OCI-LY1 (cell line): ENCODE results near the gene INAVA.

Experiments used
- H2AFZ ChIP-seq: fragments of 200-600 bp; sonication (generic), shearing (Covaris generic); 2 replicates; pipeline ENCODE4 v1.6.0; 2014; ENCODE audit warnings: antibody characterized with exemption, mild to moderate bottlenecking, low read length
- H3F3A ChIP-seq: fragments of 200-600 bp; sonication (generic), shearing (Covaris generic); 2 replicates; pipeline ENCODE4 v1.6.0; 2014; ENCODE audit warnings: mild to moderate bottlenecking, antibody characterized with exemption, low read length, moderate library complexity; ENCODE audit not compliant: insufficient read depth
- H3K27ac ChIP-seq: fragments of 200-600 bp; sonication (generic); 2 replicates; pipeline ENCODE4 v1.5.1; 2014; ENCODE audit warnings: low read length, mixed run types, mild to moderate bottlenecking, low read depth; ENCODE audit not compliant: poor library complexity, severe bottlenecking
- H3K27me3 ChIP-seq: fragments of 200-600 bp; sonication (generic); 2 replicates; pipeline ENCODE4 v1.6.0; 2014; ENCODE audit warnings: antibody characterized with exemption, mild to moderate bottlenecking, low read length, moderate library complexity; ENCODE audit not compliant: insufficient read depth
- H3K36me3 ChIP-seq: fragments of 200-600 bp; sonication (generic); 2 replicates; pipeline ENCODE4 v1.6.1; 2014; ENCODE audit warnings: mild to moderate bottlenecking, antibody characterized with exemption, low read length, moderate library complexity, mixed read lengths; ENCODE audit not compliant: insufficient read depth
- H3K4me1 ChIP-seq: fragments of 200-600 bp; sonication (generic); 2 replicates; pipeline ENCODE4 v1.5.1; 2014; ENCODE audit warnings: mild to moderate bottlenecking, low read length, moderate library complexity; ENCODE audit not compliant: insufficient read depth, severe bottlenecking
- H3K4me2 ChIP-seq: fragments of 200-600 bp; sonication (generic), shearing (Covaris generic); 2 replicates; pipeline ENCODE4 v1.6.1; 2014; ENCODE audit warnings: low read length
- H3K4me3 ChIP-seq: fragments of 200-600 bp; sonication (generic); 2 replicates; pipeline ENCODE4 v1.5.1; 2014; ENCODE audit warnings: low read length, low read depth, mild to moderate bottlenecking, mixed read lengths; ENCODE audit not compliant: poor library complexity, severe bottlenecking
- H3K79me2 ChIP-seq: fragments of 200-600 bp; shearing (Covaris generic); 2 replicates; pipeline ENCODE4 v1.6.1; 2016; ENCODE audit warnings: mixed run types, low read length, mixed read lengths; ENCODE audit not compliant: insufficient read depth
- H3K9ac ChIP-seq: fragments of 200-600 bp; sonication (generic), shearing (Covaris generic); 2 replicates; pipeline ENCODE4 v1.6.1; 2014; ENCODE audit warnings: mild to moderate bottlenecking, low read length, mixed read lengths
- H3K9me2 ChIP-seq: fragments of 200-600 bp; sonication (generic), shearing (Covaris generic); 2 replicates; pipeline ENCODE4 v1.6.1; 2014; ENCODE audit warnings: low read depth, mild to moderate bottlenecking, low read length, mixed read lengths
- H3K9me3 ChIP-seq: fragments of 200-600 bp; shearing (Covaris generic); 2 replicates; pipeline ENCODE4 v1.6.1; 2014; ENCODE audit warnings: low read length, mixed read lengths
- H4K20me1 ChIP-seq: fragments of 200-600 bp; sonication (generic), shearing (Covaris generic); 2 replicates; pipeline ENCODE4 v1.6.0; 2016; ENCODE audit warnings: mild to moderate bottlenecking, low read length; ENCODE audit not compliant: insufficient read depth
- EZH2 ChIP-seq: fragments of 200-600 bp; sonication (generic), shearing (Covaris generic); IDR thresholded peaks from 2 replicates; pipeline ENCODE4 v1.8.0; 2017; ENCODE audit warnings: borderline replicate concordance, mixed run types, mild to moderate bottlenecking, antibody characterized with exemption, low read length, moderate library complexity, mixed read lengths
- TF ChIP-seq, protein P1 (sequence below): fragments of 200-600 bp; sonication (generic), shearing (Covaris generic); IDR thresholded peaks from 2 replicates; pipeline ENCODE4 v1.5.1; 2017; ENCODE audit warnings: mild to moderate bottlenecking, antibody characterized with exemption, low read length, moderate library complexity, mixed read lengths

Gene INAVA

DNA sequence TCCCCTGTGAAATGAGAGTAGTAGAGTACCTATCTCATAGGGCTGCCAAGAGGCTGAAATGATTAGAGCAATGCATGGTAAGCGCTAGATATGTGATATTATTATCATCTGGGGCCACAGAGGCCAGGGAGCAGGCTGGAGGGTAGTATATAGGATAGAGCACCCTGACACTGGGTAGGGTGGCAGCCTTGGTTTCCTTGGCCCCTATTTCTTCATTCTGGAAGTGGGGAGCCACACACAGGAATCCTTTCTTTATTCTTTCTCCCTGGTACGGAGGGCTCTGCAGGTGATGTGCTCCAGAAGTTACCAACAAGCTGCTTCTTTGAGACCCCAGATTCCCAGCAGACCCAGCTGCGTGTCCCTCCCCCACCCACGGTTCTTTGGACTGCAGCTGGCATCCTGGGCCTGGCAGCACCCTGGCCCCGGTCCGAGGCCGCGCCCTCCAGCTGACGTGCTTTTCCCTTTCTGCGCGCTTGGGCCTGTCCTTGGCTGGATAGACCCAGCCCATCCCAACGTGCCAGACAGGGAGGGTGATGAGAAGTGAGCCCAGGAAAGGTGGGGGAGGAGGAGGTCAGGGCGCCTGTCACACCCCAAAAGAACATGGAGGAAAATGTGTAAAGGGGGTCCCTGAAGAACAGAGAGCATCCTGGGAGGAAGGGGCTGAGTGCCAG, 18.2 kb downstream of the INAVA start:
- H3K36me3 ChIP-seq, result no peaks in the 10 kb centered on the region
- H3K27me3 ChIP-seq, result no peaks in the 10 kb centered on the region
- H3K27ac ChIP-seq, result no peak overlapping the region
- no peak overlapping the region for H3K9ac ChIP-seq
- H4K20me1 ChIP-seq, result no peaks in the 10 kb centered on the region
- no peak overlapping the region for H3K4me2 ChIP-seq
- no peaks in the 10 kb centered on the region for H3K9me3 ChIP-seq
- no peaks in the 10 kb centered on the region for H3F3A ChIP-seq
- no peak overlapping the region for H2AFZ ChIP-seq
- TF ChIP-seq, protein P1, sequence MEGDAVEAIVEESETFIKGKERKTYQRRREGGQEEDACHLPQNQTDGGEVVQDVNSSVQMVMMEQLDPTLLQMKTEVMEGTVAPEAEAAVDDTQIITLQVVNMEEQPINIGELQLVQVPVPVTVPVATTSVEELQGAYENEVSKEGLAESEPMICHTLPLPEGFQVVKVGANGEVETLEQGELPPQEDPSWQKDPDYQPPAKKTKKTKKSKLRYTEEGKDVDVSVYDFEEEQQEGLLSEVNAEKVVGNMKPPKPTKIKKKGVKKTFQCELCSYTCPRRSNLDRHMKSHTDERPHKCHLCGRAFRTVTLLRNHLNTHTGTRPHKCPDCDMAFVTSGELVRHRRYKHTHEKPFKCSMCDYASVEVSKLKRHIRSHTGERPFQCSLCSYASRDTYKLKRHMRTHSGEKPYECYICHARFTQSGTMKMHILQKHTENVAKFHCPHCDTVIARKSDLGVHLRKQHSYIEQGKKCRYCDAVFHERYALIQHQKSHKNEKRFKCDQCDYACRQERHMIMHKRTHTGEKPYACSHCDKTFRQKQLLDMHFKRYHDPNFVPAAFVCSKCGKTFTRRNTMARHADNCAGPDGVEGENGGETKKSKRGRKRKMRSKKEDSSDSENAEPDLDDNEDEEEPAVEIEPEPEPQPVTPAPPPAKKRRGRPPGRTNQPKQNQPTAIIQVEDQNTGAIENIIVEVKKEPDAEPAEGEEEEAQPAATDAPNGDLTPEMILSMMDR, result no peak
- no peak for TF ChIP-seq EZH2
- no peaks in the 10 kb centered on the region for H3K9me2 ChIP-seq
- no peaks in the 10 kb centered on the region for H3K79me2 ChIP-seq
- H3K4me1 ChIP-seq, result no peaks in the 10 kb centered on the region
- no peak overlapping the region for H3K4me3 ChIP-seq

DNA sequence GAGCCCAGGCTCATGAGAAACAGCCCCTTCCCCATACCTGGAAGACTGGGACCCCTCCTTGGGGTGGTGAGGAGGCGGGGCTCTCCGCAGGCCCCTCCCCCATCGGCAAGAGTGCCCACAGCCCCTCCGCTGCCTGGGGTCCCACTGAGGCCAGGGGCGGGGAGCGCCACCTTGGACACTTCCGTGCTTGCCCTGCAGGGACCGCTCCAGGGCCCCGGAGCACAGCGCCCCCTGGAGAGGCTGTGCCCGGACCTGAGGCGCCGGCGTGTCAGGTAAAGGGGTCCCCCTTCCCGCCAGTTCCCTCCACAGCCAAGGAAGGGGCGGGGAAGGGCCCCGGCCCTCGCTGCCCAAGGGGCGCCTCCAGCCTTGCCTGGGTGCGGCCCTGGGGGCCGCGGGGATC, 21.5 kb downstream of the INAVA start:
- Histone ChIP-seq H2AFZ (no peak overlapping the region), H3K27me3 (no peaks in the 10 kb centered on the region), H3F3A (no peaks in the 10 kb centered on the region), H3K27ac (no peak overlapping the region), H3K9ac (no peak overlapping the region), H3K4me1 (no peaks in the 10 kb centered on the region), H3K4me2 (no peak overlapping the region), H3K9me2 (no peaks in the 10 kb centered on the region), H4K20me1 (no peaks in the 10 kb centered on the region), H3K36me3 (no peaks in the 10 kb centered on the region), H3K79me2 (no peaks in the 10 kb centered on the region), H3K4me3 (no peak overlapping the region), H3K9me3 (no peaks in the 10 kb centered on the region)
- TF ChIP-seq, protein P1, result no peak
- no peak for TF ChIP-seq EZH2

DNA sequence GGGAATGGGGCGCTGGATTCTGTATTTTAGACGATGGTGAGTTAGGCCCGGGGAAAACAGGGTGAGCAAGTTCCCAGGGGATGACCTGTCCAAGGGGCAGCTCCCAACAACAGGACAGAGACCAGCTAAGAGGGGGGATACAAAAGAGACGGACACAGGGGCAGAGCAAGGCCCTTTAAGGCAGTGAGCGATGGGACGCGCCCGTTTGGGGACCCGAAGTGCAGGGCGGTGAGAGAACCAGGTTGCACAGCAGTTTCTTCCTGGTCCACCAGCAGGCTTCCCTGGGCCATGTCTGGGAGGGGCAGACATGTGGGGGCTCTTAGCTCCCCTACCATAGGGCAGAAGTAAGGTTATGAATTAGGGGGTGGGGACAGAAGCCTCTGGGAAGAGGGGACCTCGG, 22.0 kb downstream of the INAVA start:
- Histone ChIP-seq H4K20me1 (no peaks in the 10 kb centered on the region), H3K9ac (no peak overlapping the region), H2AFZ (no peak overlapping the region), H3K79me2 (no peaks in the 10 kb centered on the region), H3K9me2 (no peaks in the 10 kb centered on the region), H3K4me1 (no peaks in the 10 kb centered on the region), H3F3A (no peaks in the 10 kb centered on the region), H3K4me3 (no peak overlapping the region), H3K36me3 (no peaks in the 10 kb centered on the region), H3K27me3 (no peaks in the 10 kb centered on the region), H3K27ac (no peak overlapping the region), H3K4me2 (no peak overlapping the region), H3K9me3 (no peaks in the 10 kb centered on the region)
- no peak for TF ChIP-seq EZH2
- TF ChIP-seq, protein P1, result no peak
